Keratinocyte (primary cell): Measurements from ENCODE around the gene CCDC82. TPM values are rescaled to one million over a fixed set of nuclear protein-coding genes. Genes with fewer than 3 reads are reported as not detected.

ENCODE experiments used
- DNase-seq: peaks from one replicate; pipeline ENCODE4 v3.0.0-alpha.2; 2011; ENCODE audit warnings: low read depth, missing footprints, low spot score
- FAIRE-seq: peaks from 2 replicates; lab custom pipeline; 2011; peaks lifted over from hg19 to GRCh38; lab: Jason Lieb, UNC
- H2AFZ ChIP-seq: 2 replicates; pipeline ENCODE4 v1.6.0; 2012; ENCODE audit warnings: low read length, control low read depth, inconsistent platforms; ENCODE audit not compliant: control insufficient read depth
- H3K27ac ChIP-seq: 2 replicates; pipeline ENCODE4 v1.5.1; 2011; ENCODE audit warnings: low read length; ENCODE audit not compliant: control insufficient read depth, insufficient read depth
- H3K27me3 ChIP-seq: 3 replicates; pipeline ENCODE4 v1.6.0; 2011; ENCODE audit warnings: low read length; ENCODE audit not compliant: control insufficient read depth, insufficient read depth; ENCODE audit errors: extremely low read depth
- H3K36me3 ChIP-seq, 2 experiments: 2 replicates in 1 of 2; 3 replicates in 1 of 2; pipeline ENCODE4 v1.5.1; 2011; ENCODE audit warnings: low read length in 2 of 2, mild to moderate bottlenecking in 1 of 2; ENCODE audit not compliant: control insufficient read depth in 2 of 2, insufficient read depth in 2 of 2; ENCODE audit errors: extremely low read depth in 1 of 2
- H3K4me1 ChIP-seq: 3 replicates; pipeline ENCODE4 v1.5.1; 2011; ENCODE audit warnings: low read length; ENCODE audit not compliant: control insufficient read depth, insufficient read depth; ENCODE audit errors: extremely low read depth
- H3K4me2 ChIP-seq: 3 replicates; pipeline ENCODE4 v1.6.0; 2011; ENCODE audit warnings: low read depth, low read length; ENCODE audit not compliant: control insufficient read depth, insufficient read depth; ENCODE audit errors: extremely low read depth
- H3K4me3 ChIP-seq, 3 experiments: fragments of 200-600 bp in 1 of 3; sonication (generic) in 1 of 3; 2 replicates in 2 of 3; 3 replicates in 1 of 3; pipeline ENCODE4 v1.5.1; 2011 to 2016; ENCODE audit warnings: low read length in 3 of 3, mild to moderate bottlenecking in 3 of 3, control low read depth in 2 of 3, inconsistent platforms in 1 of 3, low read depth in 1 of 3, mixed read lengths in 1 of 3, mixed run types in 1 of 3, moderate library complexity in 1 of 3; ENCODE audit not compliant: control insufficient read depth in 2 of 3, insufficient read depth in 2 of 3; ENCODE audit errors: extremely low read depth in 1 of 3
- H3K79me2 ChIP-seq: 2 replicates; pipeline ENCODE4 v1.6.0; 2012; ENCODE audit warnings: low read length; ENCODE audit not compliant: control insufficient read depth, insufficient read depth
- H3K9ac ChIP-seq: 3 replicates; pipeline ENCODE4 v1.6.0; 2011; ENCODE audit warnings: low read length; ENCODE audit not compliant: control insufficient read depth, insufficient read depth; ENCODE audit errors: extremely low read depth
- H3K9me1 ChIP-seq: 3 replicates; pipeline ENCODE4 v1.6.0; 2011; ENCODE audit warnings: low read length; ENCODE audit not compliant: control insufficient read depth, insufficient read depth; ENCODE audit errors: extremely low read depth
- H3K9me3 ChIP-seq: 2 replicates; pipeline ENCODE4 v1.5.1; 2012; ENCODE audit warnings: low read depth, low read length; ENCODE audit not compliant: control insufficient read depth
- H4K20me1 ChIP-seq: 3 replicates; pipeline ENCODE4 v1.6.0; 2011; ENCODE audit warnings: low read length; ENCODE audit not compliant: control insufficient read depth, insufficient read depth; ENCODE audit errors: extremely low read depth
- EZH2 ChIP-seq: IDR thresholded peaks from one replicate; pipeline ENCODE4 v1.6.1; 2012; ENCODE audit warnings: inconsistent platforms, mild to moderate bottlenecking, low read length, moderate library complexity
- dilution Hi-C: fragments of 300-500 bp; cut with MboI; formaldehyde crosslinking; loops from one replicate; pipeline ENCODE4 v1.7.0; 2020; ENCODE audit warnings: low sequenced_read_pairs; ENCODE audit not compliant: extremely low pct_ligation_motif_present
- polyA plus RNA-seq, 5 experiments: library from polyadenylated mRNA; depleted of rRNA in 3 of 5; stranded (reverse) in 3 of 5; stranded (forward) in 1 of 5; unstranded in 1 of 5; fragments of >200 nt; gene quantifications; 1 replicate in 1 of 5; 2 replicates in 3 of 5; 3 replicates in 1 of 5; pipeline versions ENCODE4 v1.2.1 to v1.2.3, GENCODE V29; 2011 to 2012; ENCODE audit warnings: missing spikeins in 2 of 5, low read depth in 1 of 5, low replicate concordance in 1 of 5
- TF ChIP-seq, protein P1 (sequence below), 3 experiments: IDR thresholded peaks in 1 of 3; conservative IDR thresholded peaks in 1 of 3; optimal IDR thresholded peaks in 1 of 3; 2 replicates in 2 of 3; 3 replicates in 1 of 3; pipeline versions ENCODE3 to v1.5.1; 2011; ENCODE audit warnings: low read length in 3 of 3, mild to moderate bottlenecking in 3 of 3, moderate library complexity in 2 of 3, control low read depth in 1 of 3, inconsistent platforms in 1 of 3; ENCODE audit not compliant: insufficient read depth in 2 of 3; ENCODE audit errors: extremely low read depth in 1 of 3

The CCDC82 gene
- polyA plus RNA-seq, 1 donor (not counting 4 experiments of a cell fraction or from before 2014, with no cell fraction given) = 19.3 TPM

DNA sequence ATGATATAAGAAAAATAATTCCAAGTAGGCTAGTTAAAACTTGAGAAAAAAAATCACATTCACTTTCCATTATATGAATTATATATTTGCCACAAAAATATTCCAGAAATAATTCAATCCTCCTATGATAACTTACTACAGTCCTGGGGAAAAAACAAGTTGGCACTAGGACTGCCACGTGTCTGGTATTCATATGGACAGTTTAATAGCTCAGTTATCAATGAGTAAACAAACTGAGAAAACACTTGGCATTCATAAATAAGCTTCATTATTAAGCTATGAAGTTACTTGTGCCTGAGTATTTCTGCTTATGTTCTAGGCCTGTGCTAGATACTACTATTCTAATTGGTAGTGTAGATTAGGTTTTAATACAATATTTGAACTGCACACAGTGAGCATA lies 24.2 kb downstream of the CCDC82 start:
- Histone ChIP-seq H3K79me2 (no peaks in the 10 kb centered on the region), H3K27ac (no peak overlapping the region), H2AFZ (no peak overlapping the region), H3K9me1 (no peaks in the 10 kb centered on the region), H3K4me1 (no peaks in the 10 kb centered on the region), H3K9ac (no peak overlapping the region), H3K4me3 (no peak overlapping the region), H3K4me2 (no peak overlapping the region), H4K20me1 (no peaks in the 10 kb centered on the region), H3K27me3 (no peaks in the 10 kb centered on the region), H3K36me3 (no peaks in the 10 kb centered on the region), H3K9me3 (no peaks in the 10 kb centered on the region)
- DNase-seq = no peak
- dilution Hi-C loops = no loop called here
- TF ChIP-seq, protein P1, sequence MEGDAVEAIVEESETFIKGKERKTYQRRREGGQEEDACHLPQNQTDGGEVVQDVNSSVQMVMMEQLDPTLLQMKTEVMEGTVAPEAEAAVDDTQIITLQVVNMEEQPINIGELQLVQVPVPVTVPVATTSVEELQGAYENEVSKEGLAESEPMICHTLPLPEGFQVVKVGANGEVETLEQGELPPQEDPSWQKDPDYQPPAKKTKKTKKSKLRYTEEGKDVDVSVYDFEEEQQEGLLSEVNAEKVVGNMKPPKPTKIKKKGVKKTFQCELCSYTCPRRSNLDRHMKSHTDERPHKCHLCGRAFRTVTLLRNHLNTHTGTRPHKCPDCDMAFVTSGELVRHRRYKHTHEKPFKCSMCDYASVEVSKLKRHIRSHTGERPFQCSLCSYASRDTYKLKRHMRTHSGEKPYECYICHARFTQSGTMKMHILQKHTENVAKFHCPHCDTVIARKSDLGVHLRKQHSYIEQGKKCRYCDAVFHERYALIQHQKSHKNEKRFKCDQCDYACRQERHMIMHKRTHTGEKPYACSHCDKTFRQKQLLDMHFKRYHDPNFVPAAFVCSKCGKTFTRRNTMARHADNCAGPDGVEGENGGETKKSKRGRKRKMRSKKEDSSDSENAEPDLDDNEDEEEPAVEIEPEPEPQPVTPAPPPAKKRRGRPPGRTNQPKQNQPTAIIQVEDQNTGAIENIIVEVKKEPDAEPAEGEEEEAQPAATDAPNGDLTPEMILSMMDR (optimal IDR thresholded peaks at IDR 0.05 in 1 of 3, IDR thresholded peaks at IDR 0.05 in 1 of 3, conservative IDR thresholded peaks at IDR 0.05 in 1 of 3; ENCODE audit: extremely low read depth in 1 of 3, insufficient read depth in 2 of 3, low read length in 3 of 3) = no peak
- no peak for TF ChIP-seq EZH2
- FAIRE-seq = no peak

GRCh38 chr11:96361778-96362177 lies 27.9 kb downstream of the CCDC82 start:
- Histone ChIP-seq H3K27ac (no peak overlapping the region), H3K9me1 (no peaks in the 10 kb centered on the region), H3K36me3 (peaks cover 0 to 5% of the 10 kb centered on the region in 2 experiments), H3K4me3 (no peak overlapping the region), H3K79me2 (no peaks in the 10 kb centered on the region), H3K9ac (no peak overlapping the region), H2AFZ (no peak overlapping the region), H4K20me1 (no peaks in the 10 kb centered on the region), H3K4me2 (no peak overlapping the region), H3K9me3 (no peaks in the 10 kb centered on the region), H3K27me3 (no peaks in the 10 kb centered on the region), H3K4me1 (no peaks in the 10 kb centered on the region)
- FAIRE-seq = no peak
- DNase-seq = no peak
- TF ChIP-seq, protein P1 (optimal IDR thresholded peaks at IDR 0.05 in 1 of 3, IDR thresholded peaks at IDR 0.05 in 1 of 3, conservative IDR thresholded peaks at IDR 0.05 in 1 of 3; ENCODE audit: extremely low read depth in 1 of 3, insufficient read depth in 2 of 3, low read length in 3 of 3) = no peak
- TF ChIP-seq EZH2 = no peak
- dilution Hi-C loops = no loop called here
